PC-9 (cell line): ENCODE results near the gene TIGAR.

Experiments
- EZH2 ChIP-seq: fragments of 200-600 bp; sonication (generic); IDR thresholded peaks from 2 replicates; pipeline ENCODE4 v1.8.0; 2017; ENCODE audit warnings: antibody characterized with exemption, low read depth
- TF ChIP-seq, protein P1 (sequence below): fragments of 200-600 bp; sonication (generic); conservative IDR thresholded peaks from 2 replicates; pipeline ENCODE4 v1.6.1; 2017; ENCODE audit warnings: mixed run types, antibody characterized with exemption, mild to moderate bottlenecking, moderate library complexity

DNA sequence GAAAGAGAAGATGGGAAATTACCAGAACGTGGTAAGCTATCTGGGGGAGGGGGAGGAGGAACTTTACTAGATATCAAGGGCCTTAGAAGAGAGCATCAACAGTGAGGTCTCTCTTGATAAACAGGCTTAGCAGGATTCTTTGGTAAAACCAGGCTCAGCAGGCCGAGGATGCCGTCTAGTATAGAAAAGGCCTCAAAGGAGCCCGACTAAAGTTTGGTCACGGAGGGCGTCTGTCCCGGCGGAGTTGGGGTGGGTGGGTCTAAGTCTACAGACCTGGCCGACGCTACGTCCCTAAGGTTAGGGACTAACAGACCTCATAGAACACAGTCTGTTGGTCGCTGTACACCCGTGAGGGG, 538 bp upstream of the TIGAR start:
- TF ChIP-seq EZH2 = no peak
- TF ChIP-seq, protein P1, sequence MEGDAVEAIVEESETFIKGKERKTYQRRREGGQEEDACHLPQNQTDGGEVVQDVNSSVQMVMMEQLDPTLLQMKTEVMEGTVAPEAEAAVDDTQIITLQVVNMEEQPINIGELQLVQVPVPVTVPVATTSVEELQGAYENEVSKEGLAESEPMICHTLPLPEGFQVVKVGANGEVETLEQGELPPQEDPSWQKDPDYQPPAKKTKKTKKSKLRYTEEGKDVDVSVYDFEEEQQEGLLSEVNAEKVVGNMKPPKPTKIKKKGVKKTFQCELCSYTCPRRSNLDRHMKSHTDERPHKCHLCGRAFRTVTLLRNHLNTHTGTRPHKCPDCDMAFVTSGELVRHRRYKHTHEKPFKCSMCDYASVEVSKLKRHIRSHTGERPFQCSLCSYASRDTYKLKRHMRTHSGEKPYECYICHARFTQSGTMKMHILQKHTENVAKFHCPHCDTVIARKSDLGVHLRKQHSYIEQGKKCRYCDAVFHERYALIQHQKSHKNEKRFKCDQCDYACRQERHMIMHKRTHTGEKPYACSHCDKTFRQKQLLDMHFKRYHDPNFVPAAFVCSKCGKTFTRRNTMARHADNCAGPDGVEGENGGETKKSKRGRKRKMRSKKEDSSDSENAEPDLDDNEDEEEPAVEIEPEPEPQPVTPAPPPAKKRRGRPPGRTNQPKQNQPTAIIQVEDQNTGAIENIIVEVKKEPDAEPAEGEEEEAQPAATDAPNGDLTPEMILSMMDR = no peak
